ENCODE data around the gene TNFSF15.

- TF ChIP-seq TCF7L2 (IDR thresholded peaks at IDR 0.05; ENCODE audit: borderline replicate concordance, extremely low read depth, insufficient read depth, insufficient read length) (no peak), CTCF (IDR thresholded peaks at IDR 0.05 in 2 of 3, conservative IDR thresholded peaks at IDR 0.05 in 1 of 3; ENCODE audit: borderline replicate concordance in 1 of 3, insufficient read depth in 1 of 3, low read depth in 2 of 3, low read length in 2 of 3) (no peak), SRF (IDR thresholded peaks at IDR 0.05; ENCODE audit: low read depth) (no peak), MAX (IDR thresholded peaks at IDR 0.05) (no peak), REST (IDR thresholded peaks at IDR 0.05; ENCODE audit: low read depth) (no peak), RAD21 (IDR thresholded peaks at IDR 0.05; ENCODE audit: low read depth) (no peak), POLR2AphosphoS5 (IDR thresholded peaks at IDR 0.05; ENCODE audit: low read depth, low read length) (no peak), POLR2A (IDR thresholded peaks at IDR 0.05; ENCODE audit: borderline replicate concordance, extremely low read depth, insufficient read depth, insufficient read length) (no peak), EZH2phosphoT487 (IDR thresholded peaks at IDR 0.05; ENCODE audit: borderline replicate concordance) (no peak), ATF3 (IDR thresholded peaks at IDR 0.05) (no peak), EZH2 (IDR thresholded peaks at IDR 0.05) (no peak), CEBPB (IDR thresholded peaks at IDR 0.05; ENCODE audit: low read depth) (no peak)
Observed at GRCh38 chr9:114745879-114746550, 59.8 kb downstream of the TNFSF15 start.
